GM19035 (cell line): ENCODE data around the gene PARD3.
"Not testable (repeated sequence)": the region's sequence is repeated elsewhere in the genome, so short reads cannot be mapped to it uniquely, and the experiment has no call there.

Experiments
- ATAC-seq: cut with Tn5 transposase; IDR thresholded peaks from one replicate; pipeline ENCODE4 v1.9.1; 2021; ENCODE audit not compliant: unreplicated experiment

Gene PARD3

GRCh38 chr10:34074051-34074450 lies 741.0 kb downstream of the PARD3 start:
- ATAC-seq, result no peak

DNA sequence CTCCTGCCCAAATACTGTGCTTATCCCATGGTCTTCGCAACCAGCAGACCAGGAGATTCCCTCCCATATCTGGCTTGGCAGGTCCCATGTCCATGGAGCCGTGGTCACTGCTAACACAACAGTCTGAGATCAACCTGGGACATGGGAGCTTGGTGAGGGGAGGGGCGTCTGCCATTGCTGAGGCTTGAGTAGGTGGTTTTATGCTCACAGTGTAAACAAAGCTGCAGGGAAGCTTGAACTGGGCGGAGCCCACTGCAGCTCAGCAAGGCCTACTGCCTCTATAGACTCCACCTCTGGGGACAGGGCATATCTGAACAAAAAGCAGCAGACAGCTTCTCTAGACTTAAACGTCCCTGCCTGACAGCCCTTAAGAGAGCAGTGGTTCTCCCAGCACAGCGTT lies 747.4 kb downstream of the PARD3 start:
- not testable (repeated sequence) for ATAC-seq

GRCh38 chr10:34063592-34063991 lies 751.5 kb downstream of the PARD3 start:
- ATAC-seq, result no peak

DNA sequence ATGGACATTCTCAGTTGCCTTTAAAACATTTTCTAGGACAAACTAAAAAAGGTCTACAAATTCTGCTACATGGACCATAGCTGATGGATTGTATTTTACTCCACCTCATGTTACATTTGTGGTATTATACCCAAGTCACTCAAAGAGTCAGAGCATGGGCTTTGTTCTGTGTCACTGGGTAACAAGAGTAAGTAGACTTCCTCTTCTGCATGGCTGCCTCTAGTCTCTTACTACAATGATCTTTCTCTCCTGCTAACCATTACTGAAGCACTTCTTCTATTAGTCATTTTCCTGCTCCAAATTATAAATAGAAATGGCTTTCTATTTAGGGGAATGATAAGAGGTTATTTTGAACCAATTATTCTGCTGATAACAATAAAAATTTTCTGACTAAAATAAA lies 753.3 kb downstream of the PARD3 start:
- no peak for ATAC-seq
